Thyroid gland (tissue), 4 donors: ENCODE data around the gene SETD2. TPM values are rescaled to one million over a fixed set of nuclear protein-coding genes. Genes with fewer than 3 reads are reported as not detected.

Source experiments
- DNase-seq, 2 donors: peaks; one replicate each; pipeline ENCODE4 v3.0.0-alpha.2; 2019
- H3K27ac ChIP-seq, 3 donors: fragments of 200-600 bp; sonication (generic); 1 replicate in 2 of 3; 2 replicates in 1 of 3; pipeline ENCODE4 v1.5.1; 2016 to 2019; ENCODE audit warnings: mild to moderate bottlenecking in 1 of 3, moderate library complexity in 1 of 3
- H3K27me3 ChIP-seq: fragments of 200-600 bp; sonication (generic); one replicate; pipeline ENCODE4 v1.5.1; 2019
- H3K36me3 ChIP-seq, 2 donors: fragments of 200-600 bp; sonication (generic); one replicate each; pipeline ENCODE4 v1.5.1; 2016 to 2019
- H3K4me1 ChIP-seq, 2 donors: fragments of 200-600 bp; sonication (generic); one replicate each; pipeline ENCODE4 v1.5.1; 2017 to 2019
- H3K4me3 ChIP-seq, 3 donors: fragments of 200-600 bp; sonication (generic); replicated peaks in 1 of 3; 1 replicate in 2 of 3; 2 replicates in 1 of 3; pipeline ENCODE4 v1.5.1; 2016; ENCODE audit warnings: mild to moderate bottlenecking in 1 of 3
- H3K9me3 ChIP-seq: fragments of 200-600 bp; sonication (generic); one replicate; pipeline ENCODE4 v1.5.1; 2017
- POLR2A ChIP-seq, 2 donors: fragments of 450-650 bp; IDR thresholded peaks; one replicate each; pipeline ENCODE4 v1.6.1; 2017; ENCODE audit warnings: antibody characterized with exemption in 2 of 2, mild to moderate bottlenecking in 2 of 2, moderate library complexity in 1 of 2
- WGBS, 2 donors: methylation state at CpG; one replicate each; pipeline ENCODE4 v1.1.5; 2017; 5-methylcytosine and 5-hydroxymethylcytosine counted together
- intact Hi-C: fragments of 100-400 bp; cut with DNase I; formaldehyde crosslinking; loops from one replicate; pipeline ENCODE4 v1.15.1; 2023
- total RNA-seq, 4 donors: library from RNA; depleted of rRNA; stranded (reverse); fragments of >200 nt; gene quantifications; one replicate each; pipeline ENCODE4 v1.2.3, GENCODE V29; 2016
- TF ChIP-seq, protein P1 (sequence below), 6 experiments: fragments of 200-600 bp in 3 of 6; fragments of 450-650 bp in 3 of 6; sonication (generic) in 3 of 6; IDR thresholded peaks; one replicate each; pipeline ENCODE4 v1.5.1; 2016 to 2019; ENCODE audit warnings: antibody characterized with exemption in 6 of 6, mild to moderate bottlenecking in 2 of 6, inconsistent platforms in 1 of 6, moderate library complexity in 1 of 6

The SETD2 gene
- total RNA-seq, 4 donors from 2014 or later = 74.3 to 128 (median 85.5) TPM

DNA sequence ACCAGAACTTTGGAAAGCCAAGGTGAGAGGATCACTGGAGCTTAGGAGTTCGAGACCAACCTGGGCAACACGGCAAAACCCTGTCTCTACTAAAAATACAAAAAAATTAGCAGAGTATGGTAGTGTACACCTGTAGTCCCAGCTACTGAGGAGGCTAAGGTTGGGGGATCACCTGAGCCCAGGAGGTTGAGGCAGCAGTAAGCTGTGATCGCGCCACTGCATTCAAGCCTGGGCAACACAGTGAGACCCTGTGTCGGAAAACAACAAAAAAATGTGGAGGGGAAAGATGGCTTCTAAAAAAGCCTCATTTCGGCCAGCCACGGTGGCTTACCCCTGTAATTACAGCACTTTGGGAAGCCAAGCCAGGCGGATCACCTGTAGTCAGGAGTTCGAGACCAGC lies 54.5 kb downstream of the SETD2 start:
- intact Hi-C loops = no loop called here
- DNase-seq = no peak
- Histone ChIP-seq H3K9me3 (no peaks in the 10 kb centered on the region), H3K27me3 (no peaks in the 10 kb centered on the region), H3K36me3 (peaks cover 22 to 25% of the 10 kb centered on the region in 2 donors), H3K4me1 (peaks cover 5% of the 10 kb centered on the region in 2 donors), H3K27ac (no peak overlapping the region), H3K4me3 (no peak overlapping the region)
- TF ChIP-seq, protein P1, sequence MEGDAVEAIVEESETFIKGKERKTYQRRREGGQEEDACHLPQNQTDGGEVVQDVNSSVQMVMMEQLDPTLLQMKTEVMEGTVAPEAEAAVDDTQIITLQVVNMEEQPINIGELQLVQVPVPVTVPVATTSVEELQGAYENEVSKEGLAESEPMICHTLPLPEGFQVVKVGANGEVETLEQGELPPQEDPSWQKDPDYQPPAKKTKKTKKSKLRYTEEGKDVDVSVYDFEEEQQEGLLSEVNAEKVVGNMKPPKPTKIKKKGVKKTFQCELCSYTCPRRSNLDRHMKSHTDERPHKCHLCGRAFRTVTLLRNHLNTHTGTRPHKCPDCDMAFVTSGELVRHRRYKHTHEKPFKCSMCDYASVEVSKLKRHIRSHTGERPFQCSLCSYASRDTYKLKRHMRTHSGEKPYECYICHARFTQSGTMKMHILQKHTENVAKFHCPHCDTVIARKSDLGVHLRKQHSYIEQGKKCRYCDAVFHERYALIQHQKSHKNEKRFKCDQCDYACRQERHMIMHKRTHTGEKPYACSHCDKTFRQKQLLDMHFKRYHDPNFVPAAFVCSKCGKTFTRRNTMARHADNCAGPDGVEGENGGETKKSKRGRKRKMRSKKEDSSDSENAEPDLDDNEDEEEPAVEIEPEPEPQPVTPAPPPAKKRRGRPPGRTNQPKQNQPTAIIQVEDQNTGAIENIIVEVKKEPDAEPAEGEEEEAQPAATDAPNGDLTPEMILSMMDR (IDR thresholded peaks at IDR 0.05) = no peak
- no peak for TF ChIP-seq POLR2A (IDR thresholded peaks at IDR 0.05)
- 97 to 98% methylated on average over 9 of the region's 9 CpGs for WGBS, 2 donors

DNA sequence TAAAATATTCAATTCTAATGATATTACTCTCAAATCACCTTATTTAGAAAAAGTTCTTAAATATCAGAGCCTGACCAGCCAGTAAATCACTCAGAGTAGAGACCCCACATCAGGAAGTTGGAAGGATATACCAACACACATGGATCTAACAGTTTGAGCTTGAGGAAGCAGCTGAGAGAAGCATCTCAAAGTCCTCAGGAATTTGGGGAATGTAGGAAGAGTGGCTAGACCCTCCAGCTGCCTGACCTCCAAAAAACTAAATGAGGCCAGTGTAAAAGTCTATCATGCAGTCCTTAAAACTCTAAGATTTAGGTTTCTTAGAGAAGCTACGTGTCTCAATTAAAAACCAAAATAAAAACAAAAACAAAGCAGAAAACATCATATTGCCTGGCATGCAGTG lies 55.4 kb downstream of the SETD2 start:
- H3K36me3 ChIP-seq = peaks cover 17 to 19% of the 10 kb centered on the region in 2 donors
- intact Hi-C loops = no loop called here
- WGBS, 2 donors = 95 to 100% methylated on average over 1 of the region's 1 CpG

DNA sequence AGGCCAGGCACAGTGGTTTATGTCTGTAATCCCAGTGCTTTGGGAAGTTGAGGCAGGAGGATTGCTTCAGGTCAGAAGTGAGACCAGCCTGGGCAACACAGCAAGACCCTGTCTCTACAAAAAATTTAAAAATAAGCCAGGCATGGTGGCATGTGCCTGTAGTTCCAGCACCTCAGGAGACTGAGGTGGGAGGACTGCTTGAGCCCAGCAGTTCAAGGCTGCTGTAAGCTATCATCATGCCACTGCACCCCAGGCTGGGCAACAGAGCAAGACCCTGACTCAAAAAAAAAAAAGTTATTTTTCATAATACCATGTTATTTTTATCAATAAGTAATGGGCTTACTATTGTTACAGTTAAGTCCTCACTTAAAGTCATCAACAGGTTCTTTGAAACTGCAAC lies 59.7 kb downstream of the SETD2 start:
- Histone ChIP-seq H3K27ac (no peak overlapping the region), H3K4me3 (no peak overlapping the region), H3K4me1 (peaks cover 5% of the 10 kb centered on the region in 2 donors), H3K9me3 (no peaks in the 10 kb centered on the region), H3K27me3 (no peaks in the 10 kb centered on the region), H3K36me3 (peaks cover 6 to 13% of the 10 kb centered on the region in 2 donors)
- intact Hi-C loops = no loop called here
- no peak for DNase-seq
- TF ChIP-seq, protein P1 (IDR thresholded peaks at IDR 0.05) = no peak
- no peak for TF ChIP-seq POLR2A (IDR thresholded peaks at IDR 0.05)

More for the DNA sequence above, 55.4 kb downstream of the SETD2 start:
- H3K4me3 ChIP-seq = no peak overlapping the region
- H3K27me3 ChIP-seq = no peaks in the 10 kb centered on the region
- H3K27ac ChIP-seq = no peak overlapping the region
- no peaks in the 10 kb centered on the region for H3K9me3 ChIP-seq
- DNase-seq = no peak
- TF ChIP-seq, protein P1 (IDR thresholded peaks at IDR 0.05) = no peak
- no peak for TF ChIP-seq POLR2A (IDR thresholded peaks at IDR 0.05)
- H3K4me1 ChIP-seq = peaks cover 5% of the 10 kb centered on the region in 2 donors

DNA sequence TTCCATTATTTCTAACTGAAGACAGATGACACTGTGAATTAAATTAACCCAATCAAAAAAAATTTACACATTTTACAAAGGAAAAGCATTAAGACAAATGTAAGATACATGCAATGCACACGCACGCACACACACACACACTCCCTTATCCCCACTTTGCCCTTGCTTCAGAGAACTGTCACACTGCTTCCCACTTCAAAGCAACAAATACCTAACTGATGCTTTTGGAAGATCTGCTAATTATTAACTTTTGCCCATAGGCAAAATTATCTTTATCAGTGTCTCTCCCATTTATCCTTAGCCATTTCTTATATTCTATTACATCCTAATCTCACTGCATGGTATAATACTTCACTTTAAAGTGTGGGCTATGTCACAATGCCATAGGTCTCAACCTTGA lies 60.3 kb downstream of the SETD2 start:
- Histone ChIP-seq H3K36me3 (peaks cover 6 to 13% of the 10 kb centered on the region in 2 donors), H3K9me3 (no peaks in the 10 kb centered on the region), H3K4me1 (peaks cover 2 to 3% of the 10 kb centered on the region in 2 donors), H3K4me3 (no peak overlapping the region), H3K27me3 (no peaks in the 10 kb centered on the region), H3K27ac (no peak overlapping the region)
- WGBS, 2 donors = 49 to 74% methylated on average over 2 of the region's 2 CpGs
- no peak for DNase-seq
- intact Hi-C loops = no loop called here
- TF ChIP-seq, protein P1 (IDR thresholded peaks at IDR 0.05) = no peak
- TF ChIP-seq POLR2A (IDR thresholded peaks at IDR 0.05) = no peak

DNA sequence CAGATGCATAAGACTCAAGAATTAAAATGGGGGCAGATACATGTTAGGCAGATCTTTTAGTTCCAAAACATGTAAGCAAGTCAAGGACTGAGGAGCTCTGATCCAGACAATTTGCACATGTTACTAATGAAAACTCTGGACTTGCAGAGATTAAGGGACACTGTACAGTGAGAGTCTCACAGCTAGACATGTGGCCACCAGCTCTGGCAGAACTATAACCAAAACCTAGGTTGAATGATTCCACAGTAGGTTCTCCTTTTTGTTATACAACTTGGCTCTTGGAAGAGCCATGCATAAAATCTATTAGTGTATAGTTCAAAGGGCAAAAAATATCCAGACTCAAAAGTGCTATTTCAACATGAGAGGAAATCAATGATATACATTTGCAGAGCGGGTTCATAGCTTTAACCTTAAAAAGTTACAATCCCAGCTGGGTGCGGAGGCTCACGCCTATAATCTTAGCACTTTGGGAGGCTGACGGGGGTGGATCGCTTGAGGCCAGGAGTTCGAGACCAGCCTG lies 61.8 kb downstream of the SETD2 start:
- Histone ChIP-seq H3K4me3 (no peak overlapping the region), H3K36me3 (peaks cover 6 to 17% of the 10 kb centered on the region in 2 donors), H3K4me1 (peaks cover 0 to 10% of the 10 kb centered on the region in 2 donors), H3K9me3 (no peaks in the 10 kb centered on the region), H3K27ac (no peak overlapping the region), H3K27me3 (no peaks in the 10 kb centered on the region)
- intact Hi-C loops = no loop called here
- TF ChIP-seq, protein P1 (IDR thresholded peaks at IDR 0.05) = no peak
- TF ChIP-seq POLR2A (IDR thresholded peaks at IDR 0.05) = no peak
- WGBS, 2 donors = 97 to 99% methylated on average over 6 of the region's 6 CpGs
- DNase-seq = no peak
